Measurements from ENCODE around the gene TTBK2. TPM values are rescaled to one million over a fixed set of nuclear protein-coding genes. Genes with fewer than 3 reads are reported as not detected.

The TTBK2 gene
- total RNA-seq: 7.1 and 12.5 TPM in 2 replicates

GRCh38 chr15:42920519-42921341 is at the start of gene TTBK2:
Gene TTBK2 (minus strand): TSS chr15:42920778. CDS start chr15:42878617, 42,161 bp downstream.

GRCh38 chr15:42736793-42737528 is 183.6 kb downstream of the TTBK2 start, which contains the start of gene CDAN1:
Gene CDAN1 (minus strand): TSS chr15:42737128. CDS start chr15:42737102, 26 bp downstream.

Other genes starting within 250 kb of the TTBK2 start
- gene CDAN1, start 183.7 kb downstream of the TTBK2 start, total RNA-seq: 8.7 and 11.7 TPM in 2 replicates
- gene UBR1, start 185.3 kb upstream of the TTBK2 start, total RNA-seq: 12.4 and 15.2 TPM in 2 replicates
- 12.8 and 18.6 TPM in 2 replicates for gene TMEM62, start 212.8 kb upstream of the TTBK2 start, total RNA-seq